Mucosa of descending colon (tissue), 3 donors: ENCODE data around the gene DOCK9. TPM values are rescaled to one million over a fixed set of nuclear protein-coding genes. Genes with fewer than 3 reads are reported as not detected.

Experiments used
- ATAC-seq: fragments of 200-7000 bp; cut with Tn5 transposase; one replicate; pipeline ENCODE4 v1.9.1; 2020; ENCODE audit warnings: mild to moderate bottlenecking, moderate library complexity
- DNase-seq, 3 donors: peaks; one replicate each; pipeline ENCODE4 v3.0.0-alpha.2; 2020
- H3K36me3 ChIP-seq: fragments of 200-600 bp; one replicate; pipeline ENCODE4 v1.8.0; 2021; ENCODE audit warnings: low read depth, mild to moderate bottlenecking
- H3K4me1 ChIP-seq: fragments of 200-600 bp; one replicate; pipeline ENCODE4 v1.8.0; 2021; ENCODE audit warnings: low read depth, mild to moderate bottlenecking
- H3K4me3 ChIP-seq: fragments of 200-600 bp; one replicate; pipeline ENCODE4 v1.8.0; 2021; ENCODE audit warnings: mild to moderate bottlenecking
- H3K9me3 ChIP-seq: fragments of 200-600 bp; one replicate; pipeline ENCODE4 v1.8.0; 2021; ENCODE audit warnings: mild to moderate bottlenecking
- intact Hi-C, 2 donors: fragments of 100-400 bp; cut with DNase I in 1 of 2; cut with micrococcal nuclease in 1 of 2; formaldehyde crosslinking; loops; one replicate each; pipeline versions ENCODE4 v1.11.0 to v1.11.1; 2022; cut with DNase I, micrococcal nuclease
- total RNA-seq, 3 donors: library from RNA; stranded (reverse); fragmentation: NEBNext Ultra II Directional in 2 of 3; extraction: Animal tissue kit (Norgen Biotek cat#: 25700) in 2 of 3; gene quantifications; one replicate each; pipeline versions ENCODE4 v1.2.1 to v1.2.4, GENCODE V29; 2021 to 2023
- TF ChIP-seq, protein P1 (sequence below): fragments of 200-600 bp; IDR thresholded peaks from one replicate; pipeline ENCODE4 v1.8.0; 2022; ENCODE audit warnings: antibody characterized with exemption, mild to moderate bottlenecking
- donor health status: DM: no; HTN: no; CAD: no; lungs with moderate emphysema.
- donor health status: DM: no; HTN: no; CAD: no.
- donor health status: DM: no; HTN: yes; CAD: no.

DOCK9 gene
- total RNA-seq, 3 donors from 2014 or later = 52.0 to 136 (median 54.4) TPM

GRCh38 chr13:98985591-98985990 lies 7.7 kb upstream of the DOCK9 start:
- intact Hi-C loops = no loop called here
- DNase-seq = no peak
- Histone ChIP-seq H3K4me1 (no peaks in the 10 kb centered on the region), H3K9me3 (no peaks in the 10 kb centered on the region), H3K36me3 (no peaks in the 10 kb centered on the region), H3K4me3 (no peak overlapping the region)
- TF ChIP-seq, protein P1, sequence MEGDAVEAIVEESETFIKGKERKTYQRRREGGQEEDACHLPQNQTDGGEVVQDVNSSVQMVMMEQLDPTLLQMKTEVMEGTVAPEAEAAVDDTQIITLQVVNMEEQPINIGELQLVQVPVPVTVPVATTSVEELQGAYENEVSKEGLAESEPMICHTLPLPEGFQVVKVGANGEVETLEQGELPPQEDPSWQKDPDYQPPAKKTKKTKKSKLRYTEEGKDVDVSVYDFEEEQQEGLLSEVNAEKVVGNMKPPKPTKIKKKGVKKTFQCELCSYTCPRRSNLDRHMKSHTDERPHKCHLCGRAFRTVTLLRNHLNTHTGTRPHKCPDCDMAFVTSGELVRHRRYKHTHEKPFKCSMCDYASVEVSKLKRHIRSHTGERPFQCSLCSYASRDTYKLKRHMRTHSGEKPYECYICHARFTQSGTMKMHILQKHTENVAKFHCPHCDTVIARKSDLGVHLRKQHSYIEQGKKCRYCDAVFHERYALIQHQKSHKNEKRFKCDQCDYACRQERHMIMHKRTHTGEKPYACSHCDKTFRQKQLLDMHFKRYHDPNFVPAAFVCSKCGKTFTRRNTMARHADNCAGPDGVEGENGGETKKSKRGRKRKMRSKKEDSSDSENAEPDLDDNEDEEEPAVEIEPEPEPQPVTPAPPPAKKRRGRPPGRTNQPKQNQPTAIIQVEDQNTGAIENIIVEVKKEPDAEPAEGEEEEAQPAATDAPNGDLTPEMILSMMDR = no peak
- ATAC-seq = no peak

GRCh38 chr13:98984983-98985382 lies 7.1 kb upstream of the DOCK9 start:
- intact Hi-C loops = no loop called here
- TF ChIP-seq, protein P1 = no peak
- Histone ChIP-seq H3K36me3 (no peaks in the 10 kb centered on the region), H3K9me3 (no peaks in the 10 kb centered on the region), H3K4me1 (no peaks in the 10 kb centered on the region), H3K4me3 (no peak overlapping the region)
- DNase-seq (no peak), ATAC-seq (no peak)

DNA sequence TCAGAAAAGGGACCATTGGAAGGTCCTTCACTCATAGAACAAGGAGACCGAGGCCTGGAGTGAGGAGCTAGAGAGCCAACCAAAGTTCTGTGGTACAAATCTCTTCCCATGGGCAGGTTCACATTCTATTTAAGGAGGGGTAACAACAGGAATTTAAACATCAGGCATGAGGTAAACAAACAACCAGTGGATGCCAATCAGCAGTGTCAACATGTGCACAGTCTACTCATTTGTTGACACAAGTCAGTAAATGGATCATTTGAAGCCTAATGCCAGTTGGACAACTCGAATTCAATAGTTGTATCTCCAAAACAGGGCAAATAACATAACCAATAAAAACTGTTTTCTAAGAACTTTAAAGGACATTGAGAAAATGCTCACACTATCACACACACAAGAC lies 6.3 kb upstream of the DOCK9 start:
- Histone ChIP-seq H3K4me3 (no peak overlapping the region), H3K9me3 (no peaks in the 10 kb centered on the region), H3K4me1 (no peaks in the 10 kb centered on the region), H3K36me3 (no peaks in the 10 kb centered on the region)
- DNase-seq (no peak), ATAC-seq (no peak)
- intact Hi-C loops = no loop called here
- TF ChIP-seq, protein P1 = no peak

GRCh38 chr13:98983182-98983581 lies 5.3 kb upstream of the DOCK9 start:
- Histone ChIP-seq H3K4me1 (peaks cover 2% of the 10 kb centered on the region), H3K9me3 (no peaks in the 10 kb centered on the region), H3K36me3 (no peaks in the 10 kb centered on the region), H3K4me3 (no peak overlapping the region)
- TF ChIP-seq, protein P1 = no peak
- no peak for ATAC-seq
- intact Hi-C loops = no loop called here
- DNase-seq = no peak

- DNase-seq = no peak
These were observed 3.7 kb upstream of the DOCK9 start for GRCh38 chr13:98981369-98982080.

More at GRCh38 chr13:98981369-98982080, 3.7 kb upstream of the DOCK9 start:
- Histone ChIP-seq H3K36me3 (no peaks in the 10 kb centered on the region), H3K4me1 (peaks cover 13% of the 10 kb centered on the region), H3K9me3 (no peaks in the 10 kb centered on the region), H3K4me3 (no peak overlapping the region)
- intact Hi-C loops = no loop called here
- no peak for ATAC-seq
- TF ChIP-seq, protein P1 = no peak
